ENCODE measurements around the gene CCDC112. TPM values are rescaled to one million over a fixed set of nuclear protein-coding genes. Genes with fewer than 3 reads are reported as not detected.
A peak's percentile ranks its signal among the peaks of the same experiment; 100 is the strongest.

Gene CCDC112
- total and polyA plus RNA-seq, 2 experiments from 2014 or later: 8.1 to 10.9 TPM

DNA sequence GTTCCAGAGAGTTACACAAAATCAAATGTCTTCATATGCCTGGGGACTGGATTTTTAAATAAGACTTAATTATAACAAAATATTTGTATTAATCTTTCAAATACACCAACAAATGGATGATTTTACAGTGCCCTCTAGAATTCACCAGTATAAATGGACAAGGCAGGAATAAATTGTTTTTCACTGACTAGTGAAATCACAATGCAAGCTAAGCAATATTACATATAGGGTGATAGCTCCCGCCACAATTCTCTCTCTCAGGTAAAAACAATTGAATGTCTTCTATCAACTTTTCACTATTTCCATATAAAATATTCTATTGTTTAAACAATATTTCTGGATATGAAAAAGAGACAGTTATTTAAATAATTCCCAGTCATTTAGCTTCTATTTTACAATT, 8.0 kb upstream of the CCDC112 start:
- no peak overlapping the region for H3K27ac ChIP-seq
- no peaks in the 10 kb centered on the region for H3K36me3 ChIP-seq
- no peaks in the 10 kb centered on the region for H3K27me3 ChIP-seq
- no peaks in the 10 kb centered on the region for H3K9me3 ChIP-seq (ENCODE audit: low read depth)
- H3K4me3 ChIP-seq: no peak overlapping the region
- H3K4me1 ChIP-seq (ENCODE audit: low read depth): no peaks in the 10 kb centered on the region
- no peak for DNase-seq (ENCODE audit: low read depth in 1 of 2, low spot score in 1 of 2)
- TF ChIP-seq, protein P1, sequence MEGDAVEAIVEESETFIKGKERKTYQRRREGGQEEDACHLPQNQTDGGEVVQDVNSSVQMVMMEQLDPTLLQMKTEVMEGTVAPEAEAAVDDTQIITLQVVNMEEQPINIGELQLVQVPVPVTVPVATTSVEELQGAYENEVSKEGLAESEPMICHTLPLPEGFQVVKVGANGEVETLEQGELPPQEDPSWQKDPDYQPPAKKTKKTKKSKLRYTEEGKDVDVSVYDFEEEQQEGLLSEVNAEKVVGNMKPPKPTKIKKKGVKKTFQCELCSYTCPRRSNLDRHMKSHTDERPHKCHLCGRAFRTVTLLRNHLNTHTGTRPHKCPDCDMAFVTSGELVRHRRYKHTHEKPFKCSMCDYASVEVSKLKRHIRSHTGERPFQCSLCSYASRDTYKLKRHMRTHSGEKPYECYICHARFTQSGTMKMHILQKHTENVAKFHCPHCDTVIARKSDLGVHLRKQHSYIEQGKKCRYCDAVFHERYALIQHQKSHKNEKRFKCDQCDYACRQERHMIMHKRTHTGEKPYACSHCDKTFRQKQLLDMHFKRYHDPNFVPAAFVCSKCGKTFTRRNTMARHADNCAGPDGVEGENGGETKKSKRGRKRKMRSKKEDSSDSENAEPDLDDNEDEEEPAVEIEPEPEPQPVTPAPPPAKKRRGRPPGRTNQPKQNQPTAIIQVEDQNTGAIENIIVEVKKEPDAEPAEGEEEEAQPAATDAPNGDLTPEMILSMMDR (IDR thresholded peaks at IDR 0.05; ENCODE audit: low read depth, low read length): no peak

GRCh38 chr5:115298811-115299210, 2.4 kb upstream of the CCDC112 start:
- no peaks in the 10 kb centered on the region for H3K27me3 ChIP-seq
- DNase-seq (ENCODE audit: low read depth in 1 of 2, low spot score in 1 of 2): no peak
- no peaks in the 10 kb centered on the region for H3K36me3 ChIP-seq
- no peaks in the 10 kb centered on the region for H3K4me1 ChIP-seq (ENCODE audit: low read depth)
- no peak overlapping the region for H3K4me3 ChIP-seq
- TF ChIP-seq, protein P1 (IDR thresholded peaks at IDR 0.05; ENCODE audit: low read depth, low read length): no peak
- no peaks in the 10 kb centered on the region for H3K9me3 ChIP-seq (ENCODE audit: low read depth)
- H3K27ac ChIP-seq: no peak overlapping the region

GRCh38 chr5:115297031-115297430, 577 bp upstream of the CCDC112 start:
- no peaks in the 10 kb centered on the region for H3K4me1 ChIP-seq (ENCODE audit: low read depth)
- DNase-seq (ENCODE audit: low read depth in 1 of 2, low spot score in 1 of 2): peak; percentile 12 to 42
- H3K36me3 ChIP-seq: no peaks in the 10 kb centered on the region
- TF ChIP-seq, protein P1 (IDR thresholded peaks at IDR 0.05; ENCODE audit: low read depth, low read length): no peak
- H3K4me3 ChIP-seq: peak overlapping the region; percentile 66
- no peaks in the 10 kb centered on the region for H3K9me3 ChIP-seq (ENCODE audit: low read depth)
- peak overlapping the region; percentile 45 for H3K27ac ChIP-seq
- H3K27me3 ChIP-seq: no peaks in the 10 kb centered on the region

- no peak for DNase-seq (ENCODE audit: low read depth in 1 of 2, low spot score in 1 of 2)
These were observed 704 bp downstream of the CCDC112 start for GRCh38 chr5:115295777-115296123.

GRCh38 chr5:115291397-115291796, 5.1 kb downstream of the CCDC112 start:
- DNase-seq (ENCODE audit: low read depth in 1 of 2, low spot score in 1 of 2): no peak
- no peaks in the 10 kb centered on the region for H3K4me1 ChIP-seq (ENCODE audit: low read depth)

More at GRCh38 chr5:115295777-115296123, 704 bp downstream of the CCDC112 start:
- Histone ChIP-seq H3K36me3 (no peaks in the 10 kb centered on the region), H3K27ac (no peak overlapping the region), H3K4me1 (ENCODE audit: low read depth) (no peaks in the 10 kb centered on the region), H3K9me3 (ENCODE audit: low read depth) (no peaks in the 10 kb centered on the region), H3K4me3 (peak overlapping the region; percentile 66), H3K27me3 (no peaks in the 10 kb centered on the region)
- TF ChIP-seq, protein P1 (IDR thresholded peaks at IDR 0.05; ENCODE audit: low read depth, low read length): no peak

More at GRCh38 chr5:115291397-115291796, 5.1 kb downstream of the CCDC112 start:
- Histone ChIP-seq H3K4me3 (no peak overlapping the region), H3K27me3 (no peaks in the 10 kb centered on the region), H3K36me3 (no peaks in the 10 kb centered on the region), H3K27ac (no peak overlapping the region), H3K9me3 (ENCODE audit: low read depth) (no peaks in the 10 kb centered on the region)
- TF ChIP-seq, protein P1 (IDR thresholded peaks at IDR 0.05; ENCODE audit: low read depth, low read length): no peak

Measured in cardiac muscle cell (in vitro differentiated cells and primary cell).